Measurements from ENCODE around the gene SUGCT.

The SUGCT gene

DNA sequence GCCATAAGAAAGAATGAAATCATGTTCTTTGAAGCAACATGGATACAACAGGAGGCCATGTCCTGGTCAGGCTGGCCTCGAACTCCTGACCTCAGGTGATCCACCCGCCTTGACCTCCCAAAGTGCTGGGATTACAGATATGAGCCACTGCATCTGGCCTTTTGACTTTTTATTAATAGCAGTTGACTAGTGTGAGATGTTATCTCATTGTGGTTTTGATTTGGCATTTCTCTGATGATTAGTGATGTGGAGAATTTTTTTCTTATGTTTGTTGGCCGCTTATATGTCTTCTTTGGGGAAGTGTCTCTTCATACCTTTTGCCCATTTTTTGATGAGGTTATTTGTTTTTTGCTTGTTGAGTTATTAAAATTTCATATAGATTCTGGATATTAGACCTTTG is 400.9 kb downstream of the SUGCT start:
- no peak overlapping the region for H3K27ac ChIP-seq
- TF ChIP-seq, protein P1, sequence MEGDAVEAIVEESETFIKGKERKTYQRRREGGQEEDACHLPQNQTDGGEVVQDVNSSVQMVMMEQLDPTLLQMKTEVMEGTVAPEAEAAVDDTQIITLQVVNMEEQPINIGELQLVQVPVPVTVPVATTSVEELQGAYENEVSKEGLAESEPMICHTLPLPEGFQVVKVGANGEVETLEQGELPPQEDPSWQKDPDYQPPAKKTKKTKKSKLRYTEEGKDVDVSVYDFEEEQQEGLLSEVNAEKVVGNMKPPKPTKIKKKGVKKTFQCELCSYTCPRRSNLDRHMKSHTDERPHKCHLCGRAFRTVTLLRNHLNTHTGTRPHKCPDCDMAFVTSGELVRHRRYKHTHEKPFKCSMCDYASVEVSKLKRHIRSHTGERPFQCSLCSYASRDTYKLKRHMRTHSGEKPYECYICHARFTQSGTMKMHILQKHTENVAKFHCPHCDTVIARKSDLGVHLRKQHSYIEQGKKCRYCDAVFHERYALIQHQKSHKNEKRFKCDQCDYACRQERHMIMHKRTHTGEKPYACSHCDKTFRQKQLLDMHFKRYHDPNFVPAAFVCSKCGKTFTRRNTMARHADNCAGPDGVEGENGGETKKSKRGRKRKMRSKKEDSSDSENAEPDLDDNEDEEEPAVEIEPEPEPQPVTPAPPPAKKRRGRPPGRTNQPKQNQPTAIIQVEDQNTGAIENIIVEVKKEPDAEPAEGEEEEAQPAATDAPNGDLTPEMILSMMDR (conservative IDR thresholded peaks at IDR 0.05) = no peak

DNA sequence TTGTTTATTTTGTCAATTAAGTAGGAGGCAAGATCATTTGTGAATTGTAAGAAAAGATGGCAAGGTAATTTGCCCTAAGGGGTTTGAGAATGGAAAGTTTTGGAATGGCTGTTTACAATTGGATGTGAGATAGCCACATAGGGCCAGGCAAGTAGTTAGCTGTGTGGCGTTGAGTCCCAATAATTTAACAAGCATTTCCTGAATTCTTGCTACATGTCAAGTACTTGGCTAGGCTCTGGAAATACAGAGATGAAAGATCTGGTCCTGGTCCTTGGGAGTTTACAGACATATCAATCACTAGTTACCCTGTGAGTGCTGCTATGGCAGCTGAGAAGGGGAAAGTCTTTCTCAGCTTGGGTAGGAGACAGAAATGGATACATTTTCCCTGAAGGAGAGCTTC is 401.6 kb downstream of the SUGCT start:
- TF ChIP-seq, protein P1 (conservative IDR thresholded peaks at IDR 0.05) = no peak
- H3K27ac ChIP-seq = no peak overlapping the region

DNA sequence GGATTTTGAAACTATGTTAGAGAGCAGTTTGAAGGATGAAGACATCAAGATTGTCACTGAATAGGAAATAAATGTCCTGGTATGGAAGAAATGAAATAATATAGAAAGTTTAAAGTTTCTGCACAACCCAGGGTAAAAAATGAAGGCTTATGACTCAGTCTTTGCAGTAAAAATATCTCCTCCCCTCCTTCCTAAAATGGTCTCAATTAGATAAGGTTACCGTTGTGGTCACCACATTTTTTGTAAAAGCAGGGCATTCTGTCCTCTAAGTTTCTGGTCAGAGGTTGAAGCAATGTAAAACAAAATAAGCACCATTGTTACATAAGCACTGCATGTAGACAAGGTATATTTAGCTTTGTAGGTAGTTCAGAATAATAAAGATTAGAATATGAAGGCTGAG is 403.5 kb downstream of the SUGCT start:
- TF ChIP-seq, protein P1 (conservative IDR thresholded peaks at IDR 0.05) = no peak
- no peak overlapping the region for H3K27ac ChIP-seq

DNA sequence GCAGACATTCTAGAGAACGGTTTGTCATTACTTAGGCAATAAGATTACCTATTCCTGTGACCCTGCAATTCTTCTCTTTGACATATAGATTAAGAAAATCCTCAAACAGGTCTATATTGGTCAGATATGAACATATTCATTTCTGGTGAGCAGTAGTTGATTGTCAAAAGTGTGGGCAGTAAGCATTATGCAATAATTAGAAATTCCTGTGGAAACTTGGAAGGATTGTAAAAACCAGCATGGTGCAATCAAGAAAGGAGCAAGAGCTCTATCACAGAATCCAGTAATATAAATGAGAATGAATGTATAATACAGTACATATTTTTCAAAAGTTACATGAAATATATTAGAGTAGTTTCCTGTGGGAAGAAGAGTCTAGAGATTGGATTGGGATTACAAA is 406.5 kb downstream of the SUGCT start:
- H3K27ac ChIP-seq = no peak overlapping the region
- TF ChIP-seq, protein P1 (conservative IDR thresholded peaks at IDR 0.05) = no peak

DNA sequence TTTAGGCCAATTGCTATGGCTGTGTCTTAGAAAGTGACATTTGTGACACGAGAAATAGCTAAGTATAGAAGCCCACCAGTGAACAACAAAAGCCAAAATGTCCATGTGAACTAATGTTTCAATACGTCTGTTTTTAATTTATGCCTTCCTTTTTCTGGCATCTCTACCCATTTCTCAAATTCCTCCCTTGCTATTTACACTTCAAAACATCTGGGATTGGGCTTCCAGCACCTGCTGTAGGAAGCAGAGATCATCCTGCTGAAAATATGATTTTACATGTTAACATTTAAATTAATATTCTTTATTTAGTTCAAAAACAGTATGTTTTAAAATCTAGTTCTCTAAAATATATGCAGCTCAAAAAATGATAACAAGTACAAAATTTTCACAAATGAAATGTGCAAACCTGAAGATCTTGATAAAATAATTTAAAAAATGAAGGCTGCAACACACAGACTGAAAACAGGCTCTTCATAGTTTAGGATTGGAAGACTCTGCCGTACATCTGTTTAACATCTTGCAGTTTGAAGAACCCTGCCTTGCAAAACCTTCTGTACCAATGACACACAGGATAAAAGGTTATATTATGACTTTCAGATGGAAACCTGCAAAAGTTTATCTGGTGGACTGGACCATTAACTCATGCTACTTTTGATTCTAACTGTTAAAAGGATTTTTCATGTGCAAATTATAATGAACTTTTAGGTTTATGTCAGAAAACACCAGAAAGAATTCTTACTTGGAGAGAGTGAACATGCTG is 408.4 kb downstream of the SUGCT start:
- TF ChIP-seq, protein P1 (conservative IDR thresholded peaks at IDR 0.05) = no peak
- H3K27ac ChIP-seq = no peak overlapping the region

DNA sequence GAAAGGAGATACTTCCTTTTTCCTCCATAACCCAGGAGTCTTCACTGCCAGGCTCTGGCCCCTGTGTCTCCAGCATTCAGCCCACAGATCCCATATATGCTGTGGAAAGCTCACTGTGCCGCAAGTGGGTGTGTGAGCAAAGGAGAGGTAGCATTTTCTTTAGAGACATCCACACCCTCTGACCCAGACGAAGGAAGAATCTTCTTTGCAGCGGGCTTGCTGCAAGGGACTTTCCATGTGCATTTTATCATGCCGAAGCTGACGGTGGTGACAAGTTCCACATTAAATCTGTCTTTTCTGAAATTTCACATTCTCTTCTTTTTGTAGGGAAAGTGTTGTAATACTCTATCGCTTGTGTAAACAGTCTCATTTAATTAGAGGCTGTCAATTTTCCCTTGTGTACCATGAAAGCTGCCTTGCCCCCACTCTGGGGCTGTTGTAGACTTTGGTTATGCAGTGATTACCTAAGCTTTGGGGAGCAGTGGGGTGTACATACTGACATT is 409.5 kb downstream of the SUGCT start:
- H3K27ac ChIP-seq = no peak overlapping the region
- TF ChIP-seq, protein P1 (conservative IDR thresholded peaks at IDR 0.05) = no peak

DNA sequence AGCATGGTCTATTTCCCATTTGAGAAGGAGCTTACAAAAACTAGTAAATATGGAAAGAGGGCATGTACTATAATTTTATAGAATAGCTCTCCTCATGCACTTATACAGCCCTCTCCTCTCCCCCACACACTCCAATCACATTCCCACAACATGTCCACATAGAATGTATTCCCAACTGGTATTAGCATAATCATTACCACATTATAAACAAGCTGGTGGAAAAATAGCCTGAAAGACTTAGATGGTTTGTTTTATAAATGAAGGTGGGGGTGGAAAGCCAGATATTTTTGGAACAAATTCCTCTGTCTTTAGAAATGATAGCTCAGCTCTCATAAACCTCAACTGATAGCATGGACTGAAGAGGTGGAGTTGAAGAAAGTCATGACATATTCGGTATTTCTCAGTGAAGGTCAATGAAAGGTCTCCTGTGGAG is 410.1 kb downstream of the SUGCT start:
- H3K27ac ChIP-seq = no peak overlapping the region
- TF ChIP-seq, protein P1 (conservative IDR thresholded peaks at IDR 0.05) = no peak
